A172 (cell line): ENCODE measurements around the gene TFF3. TPM values are rescaled to one million over a fixed set of nuclear protein-coding genes. Genes with fewer than 3 reads are reported as not detected.
"Not testable (repeated sequence)": the region's sequence is repeated elsewhere in the genome, so short reads cannot be mapped to it uniquely, and the experiment has no call there.

Experiments used
- DNase-seq: peaks from one replicate; pipeline ENCODE4 v3.0.0-alpha.2; 2015; ENCODE audit warnings: low spot score
- total RNA-seq: library from RNA; depleted of rRNA; stranded (reverse); fragments of >200 nt; shearing (Covaris generic); gene quantifications from 2 replicates; pipeline ENCODE4 v1.2.3, GENCODE V29; 2014

Gene TFF3
- total RNA-seq, 1 experiment from 2014 or later: not detected

DNA sequence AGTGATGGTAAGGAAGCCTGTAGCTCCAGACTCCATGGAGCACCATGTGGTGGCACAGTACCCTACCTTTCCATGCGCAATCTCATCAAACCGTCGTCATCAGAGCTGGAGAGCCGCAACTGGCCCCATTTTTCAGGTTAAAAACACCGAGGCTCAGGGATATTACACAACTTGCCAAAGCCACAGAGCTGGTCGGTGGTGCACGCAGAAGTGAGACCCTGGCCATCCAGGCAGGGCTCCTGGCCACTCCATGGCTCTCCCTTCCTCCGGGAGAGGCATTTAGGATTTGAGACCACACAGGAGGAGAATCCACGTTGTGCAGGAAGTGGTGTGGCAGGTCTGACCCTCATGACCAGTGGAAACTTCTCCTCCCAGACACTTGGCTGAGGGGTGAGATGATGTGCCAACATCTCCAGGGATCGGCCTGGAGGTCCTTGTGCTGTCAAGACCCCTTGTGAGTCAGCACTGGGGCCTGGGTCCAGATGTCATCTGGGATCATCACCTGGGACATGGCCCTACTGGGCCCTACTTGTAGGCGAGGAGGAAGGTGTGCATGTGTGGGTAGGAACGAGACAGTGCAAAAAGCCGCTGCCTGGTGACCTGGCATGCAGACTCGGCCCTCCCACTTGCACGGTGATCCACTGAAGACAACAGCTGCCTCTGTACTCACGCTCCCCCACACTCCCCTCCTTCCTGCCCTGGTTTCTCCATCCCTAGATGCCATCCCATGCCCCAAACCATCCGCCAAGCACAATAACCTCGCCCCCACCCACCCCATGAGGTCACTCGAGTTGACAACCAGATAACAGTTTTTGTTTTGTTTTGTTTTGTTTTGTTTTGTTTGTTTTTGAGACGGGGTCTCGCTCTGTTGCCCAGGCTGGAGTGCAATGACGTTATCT, 10.4 kb downstream of the TFF3 start:
- no peak for DNase-seq

GRCh38 chr21:42303443-42303842, 11.8 kb downstream of the TFF3 start:
- DNase-seq: no peak

- no peak for DNase-seq
Measured at GRCh38 chr21:42302794-42303193, 12.4 kb downstream of the TFF3 start.

DNA sequence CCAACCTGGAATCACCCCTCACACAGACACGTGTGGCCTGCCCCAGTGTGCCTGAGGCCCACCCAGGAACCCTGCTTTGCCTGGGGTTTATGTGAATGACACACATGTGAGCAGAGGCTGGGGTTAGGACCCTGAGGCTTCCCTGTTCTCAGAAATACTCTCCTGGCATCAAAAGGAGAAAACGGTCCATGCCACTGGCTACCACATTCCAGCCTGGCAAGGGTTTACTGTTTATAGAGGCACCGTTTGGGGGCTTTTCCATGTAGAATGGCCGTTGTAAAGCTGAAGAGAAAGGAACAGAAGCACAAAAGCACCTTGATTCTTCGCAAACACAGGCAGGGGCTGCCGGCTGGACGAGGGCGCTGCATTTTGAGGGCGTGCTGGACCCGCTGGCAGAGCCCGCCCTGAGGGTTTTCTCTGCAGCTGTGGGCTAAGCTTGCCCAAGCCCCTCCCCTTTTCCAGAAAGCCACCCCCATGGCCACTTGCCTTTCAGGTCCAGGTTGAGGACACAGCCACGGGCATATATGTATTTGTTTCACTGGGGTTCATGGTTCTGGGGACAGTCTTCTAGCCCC, 13.0 kb downstream of the TFF3 start:
- DNase-seq: no peak

- no peak for DNase-seq
Measured at GRCh38 chr21:42301371-42302075, 13.7 kb downstream of the TFF3 start.

- DNase-seq: no peak
Measured at GRCh38 chr21:42300956-42301355, 14.3 kb downstream of the TFF3 start.

- no peak for DNase-seq
Measured at GRCh38 chr21:42300045-42300583, 15.1 kb downstream of the TFF3 start.

- peak; percentile 42 for DNase-seq
Measured at GRCh38 chr21:42299324-42300044, 15.7 kb downstream of the TFF3 start.

- no peak for DNase-seq
Measured at GRCh38 chr21:42298657-42299056, 16.6 kb downstream of the TFF3 start.

DNA sequence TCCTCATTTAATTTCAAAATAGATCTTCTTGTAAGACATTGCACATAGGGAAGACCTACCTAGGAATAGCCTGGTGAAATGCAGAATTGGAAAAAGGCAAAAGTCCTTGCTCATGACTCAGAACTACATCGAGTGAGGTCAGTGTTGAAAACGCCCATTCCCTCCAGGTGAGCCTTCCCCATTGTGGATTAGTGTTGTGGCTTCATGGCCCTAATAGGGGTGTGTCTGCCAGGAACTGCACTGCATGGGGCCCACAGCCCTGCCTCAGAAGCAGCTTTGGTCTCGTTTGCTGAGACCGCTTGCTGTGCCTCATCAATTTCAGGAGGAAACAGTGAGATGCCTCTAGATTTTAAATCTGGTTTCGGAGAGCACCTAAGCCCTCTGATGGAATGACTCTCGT, 17.0 kb downstream of the TFF3 start:
- DNase-seq: peak; percentile 23

DNA sequence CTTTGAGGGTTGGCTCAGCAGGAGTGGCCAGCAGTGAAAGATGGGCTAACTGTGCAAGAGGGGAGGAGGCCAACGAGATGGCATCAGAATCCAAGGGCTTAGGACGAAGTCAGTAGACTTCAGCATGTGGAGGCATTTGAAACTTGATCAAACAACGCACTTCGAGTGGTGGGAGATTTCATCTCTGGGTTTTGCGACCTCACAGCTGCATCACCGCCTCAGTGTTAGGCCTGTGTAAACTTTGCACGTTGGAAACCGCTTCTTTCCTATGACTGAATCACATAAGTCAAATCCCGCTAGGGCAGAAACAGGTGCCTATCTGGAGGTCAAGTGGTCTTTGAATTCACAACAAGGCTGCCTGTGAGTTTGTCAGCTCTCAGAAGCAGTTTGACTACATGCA, 17.8 kb downstream of the TFF3 start:
- no peak for DNase-seq

- no peak for DNase-seq
Measured at GRCh38 chr21:42296501-42296900, 18.7 kb downstream of the TFF3 start.

DNA sequence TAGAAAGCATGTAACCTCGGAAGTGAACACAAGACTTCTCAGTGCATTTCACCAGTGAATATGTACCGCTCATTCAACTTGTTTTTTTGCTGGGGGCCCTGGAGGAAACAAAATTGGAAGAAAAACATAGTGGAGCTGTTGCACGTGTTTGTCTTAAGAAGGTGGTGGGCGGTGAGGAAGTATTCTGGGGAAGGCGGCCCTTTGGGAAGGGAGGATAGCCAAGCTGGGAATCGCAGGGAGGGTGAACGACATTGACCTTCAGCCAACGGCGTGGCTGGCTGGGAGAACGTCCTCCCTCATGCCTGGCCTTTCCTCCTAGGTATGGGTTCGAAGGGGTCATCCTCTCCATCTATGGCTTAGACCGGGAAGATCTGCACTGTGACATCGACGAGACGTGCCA, 19.4 kb downstream of the TFF3 start:
- DNase-seq: no peak

DNA sequence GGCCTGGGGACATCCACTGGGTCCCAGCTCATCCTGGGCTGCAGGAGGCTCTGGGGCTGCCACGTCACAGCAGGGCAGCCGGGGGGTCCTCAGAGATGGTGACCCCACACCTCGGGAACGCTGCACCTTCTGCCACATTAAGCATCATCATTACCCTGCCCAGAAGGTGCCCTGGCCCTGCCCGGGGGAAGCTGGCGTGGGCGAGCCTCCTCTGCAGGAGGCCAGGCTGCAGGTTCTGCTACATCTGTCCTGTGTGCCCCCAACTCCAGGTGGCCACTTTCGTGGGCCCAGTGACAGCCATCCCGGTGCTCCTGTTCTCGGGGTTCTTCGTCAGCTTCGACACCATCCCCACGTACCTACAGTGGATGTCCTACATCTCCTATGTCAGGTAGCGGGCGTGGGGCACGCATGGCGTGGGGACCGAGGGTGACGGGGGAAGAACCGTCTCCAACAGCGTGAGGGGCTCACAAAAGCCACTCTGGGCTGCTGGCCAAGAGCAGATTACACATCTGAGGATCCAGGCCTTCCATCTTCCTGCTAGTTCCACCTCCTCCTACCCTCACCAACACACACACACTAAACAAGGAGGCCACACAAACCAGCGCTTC, 20.8 kb downstream of the TFF3 start:
- DNase-seq: no peak

- DNase-seq: no peak
Measured at GRCh38 chr21:42293649-42294272, 21.4 kb downstream of the TFF3 start.

DNA sequence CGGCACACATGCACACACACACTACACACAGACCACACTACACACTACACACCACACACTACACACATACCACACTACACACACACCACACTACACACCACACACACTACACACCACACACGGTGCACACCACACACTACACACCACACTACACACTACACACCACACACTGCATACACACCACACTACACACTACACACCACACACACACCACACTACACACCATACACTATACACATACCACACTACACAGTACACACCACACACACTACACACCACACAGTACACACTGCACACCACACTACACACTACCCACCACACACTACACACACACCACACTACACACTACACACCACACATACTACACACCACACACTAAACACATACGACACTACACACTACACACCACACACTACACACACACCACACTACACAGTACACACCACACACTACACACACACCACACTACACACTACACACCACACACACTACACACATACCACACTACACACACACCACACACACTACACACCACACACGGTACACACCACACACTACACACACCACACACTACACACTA, 22.6 kb downstream of the TFF3 start:
- DNase-seq: not testable (repeated sequence)

GRCh38 chr21:42291751-42292562, 23.3 kb downstream of the TFF3 start:
- DNase-seq: no peak

DNA sequence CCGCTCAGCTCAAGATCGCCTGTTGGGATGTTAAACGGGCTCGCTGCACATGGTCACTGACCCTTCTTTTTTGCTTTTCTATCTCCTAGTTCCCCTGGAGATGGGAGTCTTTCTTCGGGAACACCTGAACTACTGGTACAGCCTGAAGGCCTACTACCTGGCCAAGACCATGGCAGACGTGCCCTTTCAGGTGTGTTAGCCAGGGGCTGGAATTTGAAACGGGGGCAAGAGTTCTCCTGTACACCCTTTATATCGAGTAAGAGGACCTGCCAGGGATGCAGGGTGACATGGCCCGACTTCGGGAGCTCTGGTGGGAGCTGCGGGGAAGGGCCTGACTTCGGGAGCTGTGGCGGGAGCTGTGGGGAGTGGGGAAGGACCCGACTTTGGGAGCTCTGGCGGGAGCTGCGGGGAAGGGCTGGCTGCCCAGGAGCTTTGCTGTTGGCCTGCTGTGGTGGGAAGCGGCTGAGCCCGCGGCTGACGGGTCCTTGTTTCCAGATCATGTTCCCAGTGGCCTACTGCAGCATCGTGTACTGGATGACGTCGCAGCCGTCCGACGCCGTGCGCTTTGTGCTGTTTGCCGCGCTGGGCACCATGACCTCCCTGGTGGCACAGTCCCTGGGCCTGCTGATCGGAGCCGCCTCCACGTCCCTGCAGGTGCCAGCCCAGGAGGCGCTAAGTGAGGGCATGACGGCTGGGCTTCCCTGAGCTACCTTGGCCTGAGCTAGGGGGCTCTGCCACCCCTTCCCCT, 24.0 kb downstream of the TFF3 start:
- DNase-seq: no peak

DNA sequence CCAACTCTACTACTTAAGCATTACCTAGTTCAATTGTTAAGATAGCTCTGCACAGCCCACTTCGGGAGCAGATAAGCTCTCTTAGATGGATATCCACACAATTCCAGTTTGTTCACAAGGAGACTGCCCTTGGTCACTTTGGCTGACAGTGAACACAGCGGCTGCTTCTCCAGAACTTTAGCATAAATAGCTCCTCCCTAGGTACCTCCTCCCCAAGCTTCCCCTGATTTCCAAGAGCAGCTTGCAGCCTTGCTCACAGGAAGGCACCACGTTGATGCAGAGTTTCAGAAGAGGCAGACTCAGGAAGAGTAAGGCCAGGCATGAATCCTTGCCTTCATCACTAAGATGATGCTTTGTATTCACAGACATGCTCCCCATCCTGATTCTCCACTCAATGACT, 24.7 kb downstream of the TFF3 start:
- DNase-seq: no peak
